Thymus (tissue), 14 donors: ENCODE data around the gene TMCC3. TPM values are rescaled to one million over a fixed set of nuclear protein-coding genes. Genes with fewer than 3 reads are reported as not detected.
"Not testable (repeated sequence)": the region's sequence is repeated elsewhere in the genome, so short reads cannot be mapped to it uniquely, and the experiment has no call there.

Experiments used
- DNase-seq, 9 donors: peaks; one replicate each; pipeline ENCODE4 v3.0.0-alpha.2; 2013; ENCODE audit warnings: low spot score in 9 of 9, low read depth in 6 of 9, missing footprints in 1 of 9
- H3K27ac ChIP-seq, 2 donors: one replicate each; pipeline ENCODE4 v1.5.1; 2013; ENCODE audit warnings: control low read depth in 1 of 2, low read depth in 1 of 2, low read length in 1 of 2, mild to moderate bottlenecking in 1 of 2, moderate library complexity in 1 of 2
- H3K27me3 ChIP-seq, 2 donors: one replicate each; pipeline ENCODE4 v1.5.1; 2013; ENCODE audit warnings: low read length in 1 of 2; ENCODE audit not compliant: control insufficient read depth in 2 of 2, insufficient read depth in 1 of 2
- H3K36me3 ChIP-seq, 2 donors: one replicate each; pipeline ENCODE4 v1.5.1; 2013; ENCODE audit warnings: low read length in 1 of 2, mild to moderate bottlenecking in 1 of 2, moderate library complexity in 1 of 2; ENCODE audit not compliant: control insufficient read depth in 2 of 2, insufficient read depth in 2 of 2
- H3K4me1 ChIP-seq, 2 donors: one replicate each; pipeline ENCODE4 v1.5.1; 2013; ENCODE audit warnings: low read length in 2 of 2; ENCODE audit not compliant: control insufficient read depth in 2 of 2, insufficient read depth in 2 of 2
- H3K4me3 ChIP-seq, 2 donors: one replicate each; pipeline ENCODE4 v1.5.1; 2013; ENCODE audit warnings: low read length in 2 of 2, control low read depth in 1 of 2, mild to moderate bottlenecking in 1 of 2
- H3K9me3 ChIP-seq, 2 donors: one replicate each; pipeline ENCODE4 v1.5.1; 2013; ENCODE audit warnings: low read length in 1 of 2, mild to moderate bottlenecking in 1 of 2; ENCODE audit not compliant: control insufficient read depth in 2 of 2, insufficient read depth in 1 of 2
- WGBS: extraction: QIAGEN DNeasy Blood & Tissue Kit; methylation state at CpG from one replicate; pipeline ENCODE4 v1.1.7; 2013; 5-methylcytosine and 5-hydroxymethylcytosine counted together
- long read RNA-seq, 10 donors: transcript quantifications; one replicate each; lab custom pipeline, GENCODE V29; 2026
- polyA plus RNA-seq: library from polyadenylated mRNA; stranded (reverse); fragments of 200-250 nt; gene quantifications from one replicate; pipeline ENCODE4 v1.2.3, GENCODE V29; 2013
- total RNA-seq: library from RNA; stranded (reverse); fragments of 120-200 nt; gene quantifications from one replicate; pipeline ENCODE4 v1.2.4, GENCODE V29; 2013
- donor health status: healthy.

Gene TMCC3, protein sequence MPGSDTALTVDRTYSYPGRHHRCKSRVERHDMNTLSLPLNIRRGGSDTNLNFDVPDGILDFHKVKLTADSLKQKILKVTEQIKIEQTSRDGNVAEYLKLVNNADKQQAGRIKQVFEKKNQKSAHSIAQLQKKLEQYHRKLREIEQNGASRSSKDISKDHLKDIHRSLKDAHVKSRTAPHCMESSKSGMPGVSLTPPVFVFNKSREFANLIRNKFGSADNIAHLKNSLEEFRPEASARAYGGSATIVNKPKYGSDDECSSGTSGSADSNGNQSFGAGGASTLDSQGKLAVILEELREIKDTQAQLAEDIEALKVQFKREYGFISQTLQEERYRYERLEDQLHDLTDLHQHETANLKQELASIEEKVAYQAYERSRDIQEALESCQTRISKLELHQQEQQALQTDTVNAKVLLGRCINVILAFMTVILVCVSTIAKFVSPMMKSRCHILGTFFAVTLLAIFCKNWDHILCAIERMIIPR
- total RNA-seq (3.0 TPM), polyA plus RNA-seq (4.0 TPM)
- long read RNA-seq, donor 1, result 0 reads
- long read RNA-seq, donor 2, result 0 reads
- long read RNA-seq, donor 3, result 0 reads
- long read RNA-seq, donor 4, result 0 reads
- long read RNA-seq, donor 5, full-length matches to known transcripts, result 2 of 2 reads
- long read RNA-seq, donor 5, partial matches to known transcripts, result 0 of 2 reads
- long read RNA-seq, donor 5, other reads (novel, unspliced or antisense), result 0 of 2 reads
- long read RNA-seq, donor 6, result 0 reads
- long read RNA-seq, donor 7, full-length matches to known transcripts, result 1 of 1 reads
- long read RNA-seq, donor 7, partial matches to known transcripts, result 0 of 1 reads
- long read RNA-seq, donor 7, other reads (novel, unspliced or antisense), result 0 of 1 reads
- long read RNA-seq, donor 8, result 0 reads
- long read RNA-seq, donor 9, result 0 reads
- long read RNA-seq, donor 10, full-length matches to known transcripts, result 1 of 1 reads
- long read RNA-seq, donor 10, partial matches to known transcripts, result 0 of 1 reads
- long read RNA-seq, donor 10, other reads (novel, unspliced or antisense), result 0 of 1 reads

DNA sequence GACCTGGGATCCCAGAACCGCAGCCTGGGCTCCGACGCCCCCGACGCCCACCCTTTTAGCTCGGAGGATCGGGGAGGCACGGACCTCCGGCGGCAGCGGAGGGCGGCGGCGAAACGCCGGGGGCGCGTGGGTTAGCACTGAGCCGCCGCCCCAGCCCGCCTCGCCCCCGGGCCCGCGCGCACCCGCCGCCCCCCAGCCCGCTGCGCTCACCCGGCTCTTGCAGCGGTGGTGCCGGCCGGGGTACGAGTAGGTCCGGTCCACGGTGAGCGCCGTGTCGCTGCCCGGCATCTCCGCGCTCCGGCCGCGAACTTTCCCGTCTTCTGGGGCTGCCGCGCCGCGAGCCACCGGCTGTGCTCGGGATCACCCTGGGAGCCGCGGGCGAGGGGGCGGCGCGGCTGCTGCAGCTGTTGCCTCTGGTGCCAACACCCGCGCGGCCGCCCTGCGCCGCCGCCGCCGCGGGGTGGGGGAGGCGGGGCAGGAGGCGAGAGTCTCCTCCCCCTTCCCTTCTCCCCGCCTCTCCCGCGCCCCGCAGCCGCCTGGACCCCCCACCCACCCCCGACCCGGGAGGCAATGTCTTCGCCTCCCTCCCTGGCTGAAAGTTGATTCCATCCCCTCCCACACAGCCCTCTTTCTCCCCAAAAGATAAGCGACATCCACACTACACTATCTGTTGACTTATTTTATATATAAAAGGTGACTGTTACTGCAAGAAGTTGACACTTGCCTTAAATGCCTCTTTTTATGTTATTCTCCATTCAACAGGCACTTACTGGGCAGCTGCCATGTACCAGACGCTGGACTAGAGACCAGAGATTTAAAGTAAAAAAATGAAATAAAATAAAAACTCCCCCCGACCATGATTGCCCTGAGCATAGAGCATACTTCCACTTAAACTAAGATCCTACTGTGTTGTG, at the start of gene TMCC3:
Gene TMCC3, minus strand, starts transcription at position 415 of the 914 bp plus-strand sequence. Its CDS starts 127 bp downstream, at position 288.
- Histone ChIP-seq H3K4me1 (peaks cover 4 to 8% of the 10 kb centered on the region in 2 donors), H3K27me3 (peaks cover 15 to 56% of the 10 kb centered on the region in 2 donors), H3K4me3 (peak within 1 kb of the TSS; percentile 7 to 53), H3K9me3 (peaks cover 0 to 1% of the 10 kb centered on the region in 2 donors), H3K36me3 (no peaks in the 10 kb centered on the region), H3K27ac (no peak within 1 kb of the TSS)
- 1% methylated on average over 79 of the region's 82 CpGs for WGBS
- peak in 7 of 9 donors; percentile 24 to 65 (median 36) for DNase-seq

DNA sequence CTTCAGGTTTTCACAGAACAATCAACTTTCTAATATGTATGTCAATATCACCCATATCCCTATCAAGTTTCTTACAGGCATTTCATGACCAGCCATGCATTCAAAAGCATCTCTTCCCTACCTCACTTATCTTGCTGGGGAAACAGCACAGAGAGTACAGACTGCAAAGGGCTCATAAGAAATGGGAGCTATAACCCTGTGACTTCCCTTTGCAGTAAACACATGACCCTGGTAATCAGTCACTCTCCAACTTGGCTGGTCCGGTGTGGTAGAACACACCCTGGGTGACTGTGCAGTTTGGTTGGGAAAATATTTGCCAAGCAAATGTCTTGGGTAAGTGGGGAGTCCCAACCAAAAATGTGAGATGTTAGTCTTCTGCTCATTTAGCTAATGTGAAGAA, 49.4 kb upstream of the TMCC3 start:
- H3K9me3 ChIP-seq, result no peaks in the 10 kb centered on the region
- H3K4me3 ChIP-seq, result no peak overlapping the region
- no peaks in the 10 kb centered on the region for H3K4me1 ChIP-seq
- WGBS, result 32% methylated on average over 1 of the region's 1 CpG
- H3K36me3 ChIP-seq, result no peaks in the 10 kb centered on the region
- DNase-seq, result no peak
- H3K27me3 ChIP-seq, result no peaks in the 10 kb centered on the region
- H3K27ac ChIP-seq, result no peak overlapping the region

DNA sequence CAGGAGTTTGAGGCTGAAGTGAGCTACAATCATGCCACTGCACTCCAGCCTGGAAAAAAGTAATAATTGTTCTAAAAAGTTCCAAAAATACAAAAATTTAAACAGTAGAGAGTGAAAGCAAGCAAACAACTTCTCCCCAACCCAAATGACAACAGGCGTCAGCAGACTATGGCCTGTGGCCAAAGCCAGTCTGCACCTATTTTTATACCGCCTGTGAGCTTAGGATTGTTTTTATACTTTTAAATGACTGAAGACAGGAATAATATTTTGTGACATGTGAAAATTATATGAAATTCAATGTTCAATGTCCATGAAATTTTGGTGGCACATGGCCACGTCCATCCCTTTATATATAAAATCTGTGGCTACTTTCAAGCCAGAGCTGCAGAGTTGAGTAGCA, 48.2 kb upstream of the TMCC3 start:
- H3K4me3 ChIP-seq, result no peak overlapping the region
- H3K36me3 ChIP-seq, result no peaks in the 10 kb centered on the region
- no peaks in the 10 kb centered on the region for H3K9me3 ChIP-seq
- WGBS, result 64% methylated on average over 3 of the region's 3 CpGs
- H3K27ac ChIP-seq, result no peak overlapping the region
- no peaks in the 10 kb centered on the region for H3K27me3 ChIP-seq
- no peak for DNase-seq
- no peaks in the 10 kb centered on the region for H3K4me1 ChIP-seq

DNA sequence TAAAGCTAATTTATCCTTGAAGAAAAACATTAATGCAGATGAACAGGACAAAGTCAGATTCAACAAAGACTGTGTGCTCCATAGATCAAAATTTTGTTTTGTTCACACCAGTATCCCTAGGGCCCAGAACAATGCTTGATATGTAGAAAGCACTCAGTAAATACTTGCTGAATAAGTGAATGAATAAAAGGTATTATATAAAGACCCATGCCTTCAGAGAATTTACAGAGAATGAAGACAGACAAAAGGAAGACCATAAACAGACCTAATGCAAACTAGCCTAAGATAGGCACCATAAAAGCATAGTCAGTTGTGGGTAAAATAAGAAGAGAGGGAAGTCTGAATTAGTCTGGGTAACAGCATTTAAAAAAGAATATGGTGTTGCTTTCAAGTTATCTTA, 47.3 kb upstream of the TMCC3 start:
- H3K36me3 ChIP-seq, result no peaks in the 10 kb centered on the region

DNA sequence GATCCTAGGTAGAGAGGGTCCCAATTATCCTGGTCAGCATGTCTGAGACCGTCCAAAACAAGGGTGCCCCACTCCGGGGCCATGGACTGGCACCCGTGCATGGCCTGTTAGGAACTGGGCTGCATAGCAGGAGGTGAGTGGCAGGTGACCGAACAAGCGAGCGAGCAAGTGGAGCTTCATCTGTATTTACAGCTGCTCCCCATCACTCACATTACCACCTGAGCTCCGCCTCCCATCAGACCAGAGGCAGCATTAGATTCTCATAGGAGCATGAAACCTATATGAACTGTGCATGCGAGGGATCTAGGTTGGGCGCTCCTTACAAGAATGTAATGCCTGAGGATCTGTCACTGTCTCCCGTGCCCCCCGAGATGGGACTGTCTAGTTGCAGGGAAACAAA, 44.4 kb upstream of the TMCC3 start:
- no peak overlapping the region for H3K27ac ChIP-seq
- H3K4me1 ChIP-seq, result no peaks in the 10 kb centered on the region
- H3K27me3 ChIP-seq, result no peaks in the 10 kb centered on the region
- H3K4me3 ChIP-seq, result no peak overlapping the region
- WGBS, result 98% methylated on average over 11 of the region's 11 CpGs
- no peaks in the 10 kb centered on the region for H3K36me3 ChIP-seq
- DNase-seq, result no peak
- H3K9me3 ChIP-seq, result no peaks in the 10 kb centered on the region

More for the DNA sequence above, 47.3 kb upstream of the TMCC3 start:
- Histone ChIP-seq H3K9me3 (no peaks in the 10 kb centered on the region), H3K4me1 (no peaks in the 10 kb centered on the region), H3K4me3 (no peak overlapping the region), H3K27ac (no peak overlapping the region), H3K27me3 (no peaks in the 10 kb centered on the region)
- no peak for DNase-seq

DNA sequence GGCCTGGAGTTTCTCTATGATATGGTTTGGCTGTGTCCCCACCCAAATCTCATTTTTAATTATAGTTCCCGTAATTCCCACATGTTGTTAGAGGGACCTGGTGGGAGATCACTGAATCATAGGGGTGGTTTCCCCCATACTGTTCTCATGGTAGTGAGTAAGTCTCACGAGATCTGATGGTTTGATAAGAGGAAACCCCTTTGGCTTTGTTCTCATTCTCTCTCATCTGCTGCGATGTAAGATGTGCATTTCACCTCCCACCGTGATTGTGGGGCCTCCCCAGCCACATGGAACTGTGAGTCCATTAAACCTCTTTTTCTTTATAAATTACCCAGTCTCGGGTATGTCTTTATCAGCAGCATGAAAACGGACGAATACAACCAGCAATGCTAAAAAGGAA, 42.5 kb upstream of the TMCC3 start:
- not testable (repeated sequence) for H3K36me3 ChIP-seq, H3K4me1 ChIP-seq, H3K4me3 ChIP-seq, H3K27ac ChIP-seq, DNase-seq, H3K9me3 ChIP-seq, H3K27me3 ChIP-seq
- WGBS, result 79% methylated on average over 7 of the region's 7 CpGs

DNA sequence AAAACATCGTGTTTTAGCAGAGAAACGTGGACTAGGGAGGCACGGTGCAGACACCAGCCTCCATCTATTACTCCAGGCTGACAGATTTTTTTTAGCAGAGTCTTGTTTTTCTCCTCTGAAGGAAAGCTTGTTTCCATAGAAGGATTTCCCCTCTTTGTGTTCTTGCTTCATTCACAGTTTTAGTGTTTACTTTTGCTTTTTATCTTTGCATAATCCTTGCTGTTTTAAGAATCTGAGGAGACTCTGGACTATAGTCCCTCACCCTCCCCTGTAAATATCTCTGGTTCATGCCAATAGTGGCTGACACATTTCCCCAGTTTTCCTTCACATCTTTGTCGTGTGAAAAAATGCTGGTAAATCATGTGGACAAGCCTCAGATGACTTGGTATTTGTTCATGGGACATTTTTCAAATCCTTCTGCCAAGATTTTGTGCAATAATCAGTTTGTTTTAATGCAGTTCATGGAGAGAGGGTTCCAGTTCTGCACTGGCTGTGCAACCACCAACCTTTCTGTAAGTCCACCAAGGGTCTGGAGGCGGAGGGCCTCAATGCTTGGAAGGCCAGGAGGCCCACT, 39.9 kb upstream of the TMCC3 start:
- DNase-seq, result no peak
- Histone ChIP-seq H3K9me3 (no peaks in the 10 kb centered on the region), H3K36me3 (no peaks in the 10 kb centered on the region), H3K4me3 (no peak overlapping the region), H3K4me1 (no peaks in the 10 kb centered on the region), H3K27ac (no peak overlapping the region), H3K27me3 (no peaks in the 10 kb centered on the region)
- WGBS, result 55% methylated on average over 5 of the region's 5 CpGs

DNA sequence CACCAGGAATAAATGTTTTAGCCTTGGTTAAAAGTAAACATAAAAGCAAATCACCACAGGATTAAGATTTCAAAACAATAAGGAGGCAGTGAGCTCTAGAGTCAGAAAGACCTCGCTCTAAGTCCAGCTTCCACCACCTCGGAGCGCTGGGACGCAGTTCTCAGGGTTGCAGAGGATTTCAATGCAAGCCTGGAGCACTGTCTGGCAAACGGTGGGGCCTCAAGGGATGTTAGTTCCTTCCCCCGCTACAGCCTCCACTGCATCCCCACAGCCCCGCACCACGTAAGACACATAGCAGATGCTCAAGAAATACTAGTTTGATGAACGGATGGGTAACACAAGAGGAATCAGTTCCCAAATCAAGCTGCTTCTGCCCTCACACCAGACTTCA, 39.3 kb upstream of the TMCC3 start:
- H3K27ac ChIP-seq, result no peak overlapping the region
- no peak for DNase-seq
- no peaks in the 10 kb centered on the region for H3K36me3 ChIP-seq
- no peaks in the 10 kb centered on the region for H3K27me3 ChIP-seq
- H3K4me1 ChIP-seq, result no peaks in the 10 kb centered on the region
- WGBS, result 92% methylated on average over 9 of the region's 9 CpGs
- H3K9me3 ChIP-seq, result no peaks in the 10 kb centered on the region
- no peak overlapping the region for H3K4me3 ChIP-seq
